Mammary epithelial cell (primary cell): ENCODE measurements around the gene DAPK3.

Experiments
- EZH2 ChIP-seq: IDR thresholded peaks from 2 replicates; pipeline ENCODE4 v1.6.1; 2012; ENCODE audit warnings: low read length, inconsistent platforms, borderline replicate concordance
- TF ChIP-seq, protein P1 (sequence below), 2 donors: IDR thresholded peaks in 1 of 2; conservative IDR thresholded peaks in 1 of 2; 2 replicates each; pipeline ENCODE4 v1.5.1; 2011 to 2012; ENCODE audit warnings: inconsistent platforms in 2 of 2, low read length in 2 of 2, mild to moderate bottlenecking in 2 of 2, control low read depth in 1 of 2, low read depth in 1 of 2; ENCODE audit not compliant: insufficient read depth in 1 of 2; ENCODE audit errors: extremely low read depth in 1 of 2

DNA sequence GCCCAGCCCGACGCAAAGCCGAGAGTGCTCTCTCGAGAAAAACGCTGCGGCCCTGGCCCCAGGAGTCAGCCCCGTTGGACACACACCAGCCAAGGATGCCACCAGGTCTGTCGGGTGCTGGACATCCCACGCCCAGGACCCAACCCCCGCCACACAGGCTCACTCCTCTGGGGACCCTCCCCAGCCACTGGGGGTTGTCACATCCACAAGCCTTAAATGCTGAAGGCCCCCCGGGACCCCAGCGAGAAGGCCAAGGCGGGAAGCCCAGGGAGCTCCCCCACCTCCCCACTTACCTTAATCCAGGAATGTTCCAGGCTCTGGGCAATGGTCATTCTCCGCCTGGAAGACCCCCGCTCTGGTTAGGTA, 11.2 kb downstream of the DAPK3 start:
- TF ChIP-seq, protein P1, sequence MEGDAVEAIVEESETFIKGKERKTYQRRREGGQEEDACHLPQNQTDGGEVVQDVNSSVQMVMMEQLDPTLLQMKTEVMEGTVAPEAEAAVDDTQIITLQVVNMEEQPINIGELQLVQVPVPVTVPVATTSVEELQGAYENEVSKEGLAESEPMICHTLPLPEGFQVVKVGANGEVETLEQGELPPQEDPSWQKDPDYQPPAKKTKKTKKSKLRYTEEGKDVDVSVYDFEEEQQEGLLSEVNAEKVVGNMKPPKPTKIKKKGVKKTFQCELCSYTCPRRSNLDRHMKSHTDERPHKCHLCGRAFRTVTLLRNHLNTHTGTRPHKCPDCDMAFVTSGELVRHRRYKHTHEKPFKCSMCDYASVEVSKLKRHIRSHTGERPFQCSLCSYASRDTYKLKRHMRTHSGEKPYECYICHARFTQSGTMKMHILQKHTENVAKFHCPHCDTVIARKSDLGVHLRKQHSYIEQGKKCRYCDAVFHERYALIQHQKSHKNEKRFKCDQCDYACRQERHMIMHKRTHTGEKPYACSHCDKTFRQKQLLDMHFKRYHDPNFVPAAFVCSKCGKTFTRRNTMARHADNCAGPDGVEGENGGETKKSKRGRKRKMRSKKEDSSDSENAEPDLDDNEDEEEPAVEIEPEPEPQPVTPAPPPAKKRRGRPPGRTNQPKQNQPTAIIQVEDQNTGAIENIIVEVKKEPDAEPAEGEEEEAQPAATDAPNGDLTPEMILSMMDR (conservative IDR thresholded peaks at IDR 0.05 in 1 of 2, IDR thresholded peaks at IDR 0.05 in 1 of 2; ENCODE audit: extremely low read depth in 1 of 2, insufficient read depth in 1 of 2, low read depth in 1 of 2, low read length in 2 of 2) = no peak
- TF ChIP-seq EZH2 = no peak
